Measurements from ENCODE around the gene MAD2L1BP. TPM values are rescaled to one million over a fixed set of nuclear protein-coding genes. Genes with fewer than 3 reads are reported as not detected.

MAD2L1BP gene
- total RNA-seq, 1 experiment from 2014 or later: 44.2 TPM

DNA sequence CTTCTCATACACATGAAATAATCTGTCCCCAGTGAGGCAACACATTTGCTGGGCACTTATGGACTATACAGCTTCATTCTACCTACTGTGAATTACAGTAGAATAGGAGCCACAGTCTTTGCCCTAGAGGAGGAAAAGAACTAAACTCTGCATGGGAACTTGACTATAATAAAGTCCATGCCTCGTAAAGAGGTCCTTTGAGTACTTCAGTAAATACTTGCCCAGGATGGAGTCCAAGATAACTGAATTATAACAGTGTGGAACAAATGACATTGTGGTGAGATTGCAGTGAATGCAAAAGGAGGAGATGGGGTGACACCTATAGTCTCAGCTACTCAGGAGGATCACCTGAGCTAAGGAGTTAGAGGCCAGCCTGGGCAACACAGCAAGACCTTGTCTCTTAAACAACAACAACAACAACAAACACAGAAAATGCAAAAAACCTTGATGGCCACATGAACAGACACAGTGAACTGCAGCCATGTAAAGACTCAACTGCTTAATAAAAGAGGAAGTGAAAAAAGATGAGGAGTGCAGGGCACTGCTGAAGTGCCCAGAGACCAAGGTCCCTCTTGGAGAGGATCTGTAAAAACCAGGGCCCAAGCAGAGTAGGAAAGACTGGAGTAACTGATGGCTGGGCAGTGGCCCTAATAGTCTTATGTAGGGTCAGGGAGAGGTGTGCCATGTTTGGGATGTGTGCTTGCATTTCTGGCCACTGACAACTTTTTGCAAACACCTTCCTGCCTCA lies 48.2 kb downstream of the MAD2L1BP start:
- peaks cover 7% of the 10 kb centered on the region; the same call in 1 of the 2 replicates for H3K36me3 ChIP-seq (ENCODE audit: control insufficient read depth, insufficient read depth, low read length)
- ATAC-seq: no peak
- CTCF ChIA-PET: no interaction called here
- TF ChIP-seq CTCF (IDR thresholded peaks at IDR 0.05): no peak
- TF ChIP-seq, protein P1, sequence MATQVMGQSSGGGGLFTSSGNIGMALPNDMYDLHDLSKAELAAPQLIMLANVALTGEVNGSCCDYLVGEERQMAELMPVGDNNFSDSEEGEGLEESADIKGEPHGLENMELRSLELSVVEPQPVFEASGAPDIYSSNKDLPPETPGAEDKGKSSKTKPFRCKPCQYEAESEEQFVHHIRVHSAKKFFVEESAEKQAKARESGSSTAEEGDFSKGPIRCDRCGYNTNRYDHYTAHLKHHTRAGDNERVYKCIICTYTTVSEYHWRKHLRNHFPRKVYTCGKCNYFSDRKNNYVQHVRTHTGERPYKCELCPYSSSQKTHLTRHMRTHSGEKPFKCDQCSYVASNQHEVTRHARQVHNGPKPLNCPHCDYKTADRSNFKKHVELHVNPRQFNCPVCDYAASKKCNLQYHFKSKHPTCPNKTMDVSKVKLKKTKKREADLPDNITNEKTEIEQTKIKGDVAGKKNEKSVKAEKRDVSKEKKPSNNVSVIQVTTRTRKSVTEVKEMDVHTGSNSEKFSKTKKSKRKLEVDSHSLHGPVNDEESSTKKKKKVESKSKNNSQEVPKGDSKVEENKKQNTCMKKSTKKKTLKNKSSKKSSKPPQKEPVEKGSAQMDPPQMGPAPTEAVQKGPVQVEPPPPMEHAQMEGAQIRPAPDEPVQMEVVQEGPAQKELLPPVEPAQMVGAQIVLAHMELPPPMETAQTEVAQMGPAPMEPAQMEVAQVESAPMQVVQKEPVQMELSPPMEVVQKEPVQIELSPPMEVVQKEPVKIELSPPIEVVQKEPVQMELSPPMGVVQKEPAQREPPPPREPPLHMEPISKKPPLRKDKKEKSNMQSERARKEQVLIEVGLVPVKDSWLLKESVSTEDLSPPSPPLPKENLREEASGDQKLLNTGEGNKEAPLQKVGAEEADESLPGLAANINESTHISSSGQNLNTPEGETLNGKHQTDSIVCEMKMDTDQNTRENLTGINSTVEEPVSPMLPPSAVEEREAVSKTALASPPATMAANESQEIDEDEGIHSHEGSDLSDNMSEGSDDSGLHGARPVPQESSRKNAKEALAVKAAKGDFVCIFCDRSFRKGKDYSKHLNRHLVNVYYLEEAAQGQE (IDR thresholded peaks at IDR 0.05; ENCODE audit: insufficient read depth in 1 of 2, low read depth in 2 of 2, low read length in 1 of 2): no peak
- no peak for TF ChIP-seq SIN3A (IDR thresholded peaks at IDR 0.05; ENCODE audit: borderline replicate concordance, insufficient read depth, low read depth, low read length)
- no peak for TF ChIP-seq POLR2AphosphoS5 (IDR thresholded peaks at IDR 0.05; ENCODE audit: low read depth, low read length)
- no peak for TF ChIP-seq TCF7L2 (IDR thresholded peaks at IDR 0.05; ENCODE audit: low read depth, low read length)
- in situ Hi-C loops (cut with HindIII; ENCODE audit: low pct_unique_long_range_greater_than_20kb, low sequenced_read_pairs) (no loop called here), intact Hi-C loops (cut with micrococcal nuclease; ENCODE audit: unreplicated experiment) (no loop called here)
- BruUV-seq (replicated peaks): no TSS peak
- H3K27me3 ChIP-seq (ENCODE audit: control insufficient read depth, insufficient read depth, low read length): no peaks in the 10 kb centered on the region
- peaks cover 12% of the 10 kb centered on the region for H3K4me1 ChIP-seq (ENCODE audit: control insufficient read depth, insufficient read depth, low read length)
- H3K4me3 ChIP-seq (ENCODE audit: low read depth in 2 of 2, low read length in 2 of 2): no peak overlapping the region
- H3K27ac ChIP-seq (ENCODE audit: low read length): no peak overlapping the region
- POLR2A ChIA-PET: interaction anchor here (0.6 kb wide), 1 partner anchor 86 kb away, joined by 5 read pairs; no protein-coding TSS in a partner anchor
- DNase-seq (ENCODE audit: low read depth, low spot score): no peak
- H3K9me3 ChIP-seq (ENCODE audit: control insufficient read depth, insufficient read depth, low read depth, low read length): no peaks in the 10 kb centered on the region

GRCh38 chr6:43687079-43687436 lies 51.4 kb downstream of the MAD2L1BP start:
- BruUV-seq (replicated peaks): no TSS peak
- H3K27me3 ChIP-seq (ENCODE audit: control insufficient read depth, insufficient read depth, low read length): no peaks in the 10 kb centered on the region
- ATAC-seq (peak; percentile 23; the same call in 1 of the 2 replicates), DNase-seq (ENCODE audit: low read depth, low spot score) (no peak)
- ChIA-PET POLR2A (interaction anchor here (0.6 kb wide), 1 partner anchor 83 kb away, joined by 9 read pairs; the partner anchor contains the start of gene VEGFA), CTCF (no interaction called here)
- H3K27ac ChIP-seq (ENCODE audit: low read length): peak overlapping the region; percentile 93
- in situ Hi-C loops (cut with HindIII; ENCODE audit: low pct_unique_long_range_greater_than_20kb, low sequenced_read_pairs): loop anchor here (5.0 kb wide), 1 partner anchor 45 kb away; no protein-coding TSS in a partner anchor
- H3K4me1 ChIP-seq (ENCODE audit: control insufficient read depth, insufficient read depth, low read length): peaks cover 12% of the 10 kb centered on the region
- TF ChIP-seq CTCF (IDR thresholded peaks at IDR 0.05): no peak
- TF ChIP-seq POLR2AphosphoS5 (IDR thresholded peaks at IDR 0.05; ENCODE audit: low read depth, low read length): no peak
- TF ChIP-seq, protein P1 (IDR thresholded peaks at IDR 0.05; ENCODE audit: insufficient read depth in 1 of 2, low read depth in 2 of 2, low read length in 1 of 2): no peak
- TF ChIP-seq TCF7L2 (IDR thresholded peaks at IDR 0.05; ENCODE audit: low read depth, low read length): no peak
- no peak for TF ChIP-seq SIN3A (IDR thresholded peaks at IDR 0.05; ENCODE audit: borderline replicate concordance, insufficient read depth, low read depth, low read length)
- intact Hi-C loops (cut with micrococcal nuclease; ENCODE audit: unreplicated experiment): no loop called here
- H3K4me3 ChIP-seq (ENCODE audit: low read depth in 2 of 2, low read length in 2 of 2): peak overlapping the region; percentile 95 to 96
- peaks cover 7% of the 10 kb centered on the region; the same call in 1 of the 2 replicates for H3K36me3 ChIP-seq (ENCODE audit: control insufficient read depth, insufficient read depth, low read length)
- no peaks in the 10 kb centered on the region for H3K9me3 ChIP-seq (ENCODE audit: control insufficient read depth, insufficient read depth, low read depth, low read length)

Data from Panc1 (cell line).